Measurements from ENCODE around the gene METTL13. TPM values are rescaled to one million over a fixed set of nuclear protein-coding genes. Genes with fewer than 3 reads are reported as not detected.

Gene METTL13
- total and polyA plus RNA-seq, 2 donors (not counting 1 experiment from before 2014, with no cell fraction given): 16.8 to 33.0 TPM

- H3K4me3 Mint-ChIP-seq: peak overlapping the region; percentile 100
- H3K4me1 ChIP-seq (ENCODE audit: control insufficient read depth in 2 of 2, insufficient read depth in 2 of 2, low read length in 2 of 2): peaks cover 20 to 23% of the 10 kb centered on the region in 2 donors
- H3K4me2 ChIP-seq (replicated peaks; ENCODE audit: low read depth, low read length, poor library complexity, severe bottlenecking): peak overlapping the region; percentile 82
- no peaks in the 10 kb centered on the region for H4K20me1 ChIP-seq (ENCODE audit: control insufficient read depth, insufficient read depth, low read length, poor library complexity, severe bottlenecking)
- H3K4me3 ChIP-seq (ENCODE audit: control extremely low read depth in 1 of 5, extremely low read depth in 1 of 5, insufficient read depth in 1 of 5, low read depth in 2 of 5, low read length in 4 of 5): peak overlapping the region in 2 of 5 experiments; percentile 93 to 95
- H3K27me3 Mint-ChIP-seq: no peaks in the 10 kb centered on the region
- no peak for TF ChIP-seq EZH2 (IDR thresholded peaks at IDR 0.05; ENCODE audit: borderline replicate concordance, insufficient read depth, low read depth, low read length, poor library complexity, severe bottlenecking)
- TF ChIP-seq CTCF (IDR thresholded peaks at IDR 0.05): no peak
- ATAC-seq (ENCODE audit: low read depth): no peak
- H3K27ac Mint-ChIP-seq: peak overlapping the region; percentile 100
- H3K79me2 ChIP-seq (ENCODE audit: control insufficient read depth, insufficient read depth, low read length): peaks cover 9% of the 10 kb centered on the region
- H3K27ac ChIP-seq (ENCODE audit: low read length in 2 of 2): peak overlapping the region in 1 of 2 donors; percentile 91
- H2AFZ ChIP-seq (ENCODE audit: insufficient read depth, low read depth, low read length, poor library complexity, severe bottlenecking): peak overlapping the region; percentile 94
- 10% methylated on average over 5 of the region's 8 CpGs for WGBS (ENCODE audit: insufficient coverage)
- H3K9ac ChIP-seq (ENCODE audit: low read length): peak overlapping the region; percentile 93
- H3K4me1 Mint-ChIP-seq: peaks cover 40% of the 10 kb centered on the region
- no peaks in the 10 kb centered on the region for H3K9me3 Mint-ChIP-seq (ENCODE audit: insufficient read depth)
- no peaks in the 10 kb centered on the region for H3K27me3 ChIP-seq (replicated peaks in 1 of 4; ENCODE audit: control extremely low read depth in 1 of 4, control insufficient read depth in 3 of 4, insufficient read depth in 4 of 4, low read length in 3 of 4)
- no peaks in the 10 kb centered on the region for H3K9me3 ChIP-seq (ENCODE audit: control extremely low read depth in 1 of 3, control insufficient read depth in 2 of 3, insufficient read depth in 1 of 3, low read length in 2 of 3)
- no peaks in the 10 kb centered on the region for H3K36me3 ChIP-seq (replicated peaks in 1 of 2; ENCODE audit: control extremely low read depth in 1 of 2, control insufficient read depth in 1 of 2, extremely low read depth in 1 of 2, insufficient read depth in 2 of 2, low read length in 1 of 2)
- ChIA-PET POLR2A (interaction anchor here (0.6 to 3.6 kb wide), 5 partner anchors 8 to 652 kb away, joined by 3 to 29 read pairs (median 3); partner anchors contain the start of gene METTL13), CTCF (interaction anchor here (0.7 to 1.2 kb wide), 3 partner anchors 27 to 258 kb away, joined by 3 read pairs; partner anchors contain the start of gene PRRC2C)
- peak; percentile 23 for DNase-seq
- intact Hi-C loops (cut with micrococcal nuclease): loop anchor here (2.0 to 5.0 kb wide), 4 partner anchors 258 to 1850 kb away; partner anchors contain the start of genes PIGC, PRRC2C and SCYL3
Measured at GRCh38 chr1:171743081-171743870, 38.2 kb upstream of the METTL13 start.

GRCh38 chr1:171744986-171745385 lies 36.5 kb upstream of the METTL13 start:
- H3K27ac Mint-ChIP-seq: no peak overlapping the region
- Histone ChIP-seq H3K79me2 (ENCODE audit: control insufficient read depth, insufficient read depth, low read length) (peaks cover 9% of the 10 kb centered on the region), H3K9me3 (ENCODE audit: control extremely low read depth in 1 of 3, control insufficient read depth in 2 of 3, insufficient read depth in 1 of 3, low read length in 2 of 3) (no peaks in the 10 kb centered on the region), H2AFZ (ENCODE audit: insufficient read depth, low read depth, low read length, poor library complexity, severe bottlenecking) (no peak overlapping the region), H3K36me3 (replicated peaks in 1 of 2; ENCODE audit: control extremely low read depth in 1 of 2, control insufficient read depth in 1 of 2, extremely low read depth in 1 of 2, insufficient read depth in 2 of 2, low read length in 1 of 2) (no peaks in the 10 kb centered on the region), H3K4me3 (ENCODE audit: control extremely low read depth in 1 of 5, extremely low read depth in 1 of 5, insufficient read depth in 1 of 5, low read depth in 2 of 5, low read length in 4 of 5) (no peak overlapping the region), H4K20me1 (ENCODE audit: control insufficient read depth, insufficient read depth, low read length, poor library complexity, severe bottlenecking) (no peaks in the 10 kb centered on the region), H3K4me1 (ENCODE audit: control insufficient read depth in 2 of 2, insufficient read depth in 2 of 2, low read length in 2 of 2) (peaks cover 20 to 23% of the 10 kb centered on the region in 2 donors), H3K4me2 (replicated peaks; ENCODE audit: low read depth, low read length, poor library complexity, severe bottlenecking) (no peak overlapping the region), H3K27me3 (replicated peaks in 1 of 4; ENCODE audit: control extremely low read depth in 1 of 4, control insufficient read depth in 3 of 4, insufficient read depth in 4 of 4, low read length in 3 of 4) (no peaks in the 10 kb centered on the region), H3K9ac (ENCODE audit: low read length) (no peak overlapping the region), H3K27ac (ENCODE audit: low read length in 2 of 2) (no peak overlapping the region)
- ChIA-PET CTCF (no interaction called here), POLR2A (no interaction called here)
- no peak overlapping the region for H3K4me3 Mint-ChIP-seq
- no peaks in the 10 kb centered on the region for H3K9me3 Mint-ChIP-seq (ENCODE audit: insufficient read depth)
- ATAC-seq (ENCODE audit: low read depth) (no peak), DNase-seq (no peak)
- peaks cover 33% of the 10 kb centered on the region for H3K4me1 Mint-ChIP-seq
- H3K27me3 Mint-ChIP-seq: no peaks in the 10 kb centered on the region
- WGBS (ENCODE audit: insufficient coverage): no CpG with 5 or more reads among the region's 8 CpGs
- intact Hi-C loops (cut with micrococcal nuclease): loop anchor here (5.0 kb wide), 1 partner anchor 697 kb away; the partner anchor contains the start of gene PIGC
- TF ChIP-seq CTCF (IDR thresholded peaks at IDR 0.05): no peak
- TF ChIP-seq EZH2 (IDR thresholded peaks at IDR 0.05; ENCODE audit: borderline replicate concordance, insufficient read depth, low read depth, low read length, poor library complexity, severe bottlenecking): no peak

Measured in B cell (primary cell).